NCI-H2196 treated with DMSO at 0.1 percent for 48 hours (cell line): ENCODE data around the gene CST5.
"Not testable (repeated sequence)": the region's sequence is repeated elsewhere in the genome, so short reads cannot be mapped to it uniquely, and the experiment has no call there.

ENCODE experiments used
- DNase-seq: peaks from one replicate; lab custom pipeline; 2025; ENCODE audit not compliant: unreplicated experiment; lab: John Stamatoyannopoulos, UW

Gene CST5

DNA sequence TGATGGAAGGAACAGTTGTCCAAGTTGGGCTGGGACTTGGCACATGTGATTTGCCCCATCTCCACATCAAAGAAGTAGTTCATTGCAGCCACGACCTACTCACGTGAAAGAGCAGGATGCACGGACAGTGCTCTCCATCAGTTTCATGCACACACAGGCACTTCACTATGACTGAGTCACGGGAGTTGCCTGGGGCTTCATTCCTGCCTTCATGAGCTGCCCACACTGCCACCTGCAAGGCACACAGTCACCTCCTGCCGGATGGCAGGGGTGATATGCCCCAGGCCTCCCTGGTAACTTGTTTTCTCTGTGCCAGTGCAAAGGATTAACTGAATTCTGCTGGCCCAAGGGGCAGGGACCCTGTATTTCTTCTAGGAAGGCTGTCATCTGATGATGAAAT, 22.8 kb downstream of the CST5 start:
- no peak for DNase-seq

DNA sequence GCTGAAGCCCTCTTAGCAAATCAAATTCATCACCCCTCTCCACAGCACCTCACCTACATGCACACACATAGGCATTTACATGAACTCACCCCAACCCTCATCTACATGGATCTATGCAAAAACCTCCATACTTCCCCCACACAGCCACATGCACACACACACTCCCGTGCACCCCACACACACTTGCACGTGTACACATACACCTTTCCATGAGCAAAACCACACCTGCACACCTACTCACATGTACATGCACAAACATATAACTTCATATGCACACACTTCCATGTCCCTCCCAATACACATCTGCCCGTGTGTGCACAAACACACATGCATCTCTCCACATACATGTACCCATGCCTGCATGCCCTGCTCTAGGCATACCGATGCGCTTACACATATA, 23.3 kb downstream of the CST5 start:
- no peak for DNase-seq

DNA sequence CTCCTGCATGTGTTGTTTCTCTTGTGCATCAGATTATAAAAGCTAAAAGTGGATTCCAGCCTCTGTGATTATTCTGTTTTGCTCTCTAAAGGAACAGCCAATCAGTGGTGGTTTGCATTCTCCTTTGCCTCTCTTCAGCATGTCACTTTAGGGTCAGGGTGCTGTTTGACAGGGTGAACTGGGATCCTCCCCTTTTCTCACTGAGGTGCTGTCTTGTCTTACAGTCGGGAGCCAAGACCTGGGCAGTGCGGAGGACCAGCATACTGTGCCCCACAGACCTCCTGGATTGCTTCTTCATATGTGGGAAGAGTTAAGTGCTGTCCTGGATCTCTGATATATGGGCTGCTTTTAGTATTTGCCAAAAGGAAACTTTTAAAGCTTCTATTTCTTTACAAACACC, 37.9 kb downstream of the CST5 start:
- DNase-seq = no peak

DNA sequence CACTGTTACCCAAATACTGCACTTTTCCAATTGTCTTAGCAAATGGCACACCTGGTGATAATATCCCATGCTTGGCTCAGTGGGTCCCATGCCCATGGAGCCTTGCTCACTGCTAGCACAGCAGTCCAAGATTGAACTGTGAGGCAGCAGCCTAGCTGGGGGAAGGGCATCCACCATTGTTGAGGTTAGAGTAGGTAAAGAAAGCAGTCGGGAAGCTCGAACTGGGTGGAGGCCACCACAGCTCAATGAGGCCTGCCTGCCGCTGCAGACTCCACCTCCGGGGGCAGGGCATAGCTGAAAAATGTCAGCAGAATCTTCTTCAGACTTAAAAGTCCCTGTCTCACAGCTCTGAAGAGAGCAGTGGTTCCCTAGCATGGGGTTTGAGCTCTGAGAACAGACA, 43.8 kb downstream of the CST5 start:
- DNase-seq = no peak

DNA sequence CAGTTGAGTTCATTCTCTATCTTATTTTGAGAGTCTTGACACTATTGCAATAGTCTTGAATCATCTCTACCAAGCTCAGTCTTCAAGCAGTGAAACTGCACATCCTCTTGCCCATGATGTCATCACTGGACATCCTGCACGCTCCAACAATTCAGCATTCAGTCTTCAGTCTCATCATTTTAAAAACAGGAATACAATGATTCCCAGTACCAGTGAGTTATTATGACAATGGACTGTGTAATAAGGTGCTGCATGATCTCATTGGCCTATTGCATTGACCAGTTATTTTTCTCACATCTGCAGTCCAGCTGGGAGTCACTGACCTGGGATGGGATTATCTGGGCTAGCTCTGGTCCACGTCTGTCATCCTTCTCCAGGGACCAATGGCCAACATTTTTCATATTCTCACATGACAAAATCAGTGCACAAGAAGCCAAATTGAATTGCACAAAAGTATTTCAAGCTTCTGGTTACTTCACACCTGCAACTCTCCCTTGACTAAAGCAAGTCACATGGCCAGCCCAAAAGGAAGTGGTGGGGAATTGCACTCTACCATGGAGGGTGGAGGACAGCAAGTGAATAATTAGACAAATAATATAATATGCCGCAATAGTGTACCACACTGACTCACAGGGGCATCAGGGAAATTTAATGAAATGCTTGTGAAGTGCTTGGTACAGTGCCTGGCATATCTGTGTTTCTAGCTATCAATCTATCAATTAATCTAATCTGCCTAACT, 46.6 kb downstream of the CST5 start:
- DNase-seq = no peak

DNA sequence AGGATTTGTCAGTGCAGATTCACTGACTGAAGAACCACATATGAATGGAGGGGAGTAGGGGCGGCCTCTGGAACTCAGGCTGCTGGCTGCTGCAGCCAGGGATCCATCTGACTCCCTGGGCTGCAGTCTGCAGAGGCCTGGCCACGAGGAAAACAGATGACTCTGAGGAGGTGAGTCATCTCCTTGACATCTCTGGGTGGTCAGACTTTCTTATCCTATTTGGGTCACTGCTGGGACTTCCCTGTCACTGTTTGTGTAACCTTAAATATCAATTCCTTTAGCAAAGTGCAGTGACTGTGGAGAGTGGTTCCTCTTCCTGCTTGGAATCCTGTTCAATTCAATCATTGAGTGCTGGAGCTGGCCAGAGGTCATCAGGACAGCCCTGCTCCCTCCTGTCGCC, 47.6 kb downstream of the CST5 start:
- DNase-seq = not testable (repeated sequence)

DNA sequence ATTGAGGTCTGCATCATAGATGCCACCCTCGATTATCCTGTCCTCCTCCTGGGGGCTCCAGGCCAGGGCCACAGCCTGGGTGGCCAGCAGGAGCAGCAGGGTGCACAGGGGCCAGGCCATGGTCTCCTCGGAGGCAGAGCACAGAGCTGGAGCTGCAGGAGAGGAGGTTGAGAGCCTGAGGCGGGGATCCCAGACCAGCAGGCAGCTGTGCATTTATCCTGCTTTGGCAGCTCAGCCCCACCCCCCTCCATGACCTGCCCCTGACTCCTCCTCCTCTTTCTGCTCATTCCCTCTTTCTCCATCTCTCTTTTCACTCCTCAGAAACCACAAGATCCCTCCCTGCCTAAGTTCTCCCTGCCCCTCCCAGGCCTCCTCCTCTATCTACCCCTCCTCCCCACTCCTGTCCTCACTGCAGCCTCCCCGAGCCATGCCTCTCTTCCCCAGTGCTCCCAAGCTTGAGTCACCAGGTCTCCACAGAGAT, 53.0 kb downstream of the CST5 start, which contains the start of gene CST2:
TSS of gene CST2 (minus strand) at position 189 of the 481 bp plus-strand sequence. CDS start at position 120, 69 bp downstream.
- no peak for DNase-seq
